ENCODE measurements around the gene NLGN4X.
A peak's percentile ranks its signal among the peaks of the same experiment; 100 is the strongest.

The NLGN4X gene

GRCh38 chrX:6095469-6095868, 133.2 kb downstream of the NLGN4X start:
- Histone ChIP-seq H3K9ac (ENCODE audit: low read depth, low read length) (no peak overlapping the region), H3K4me1 (ENCODE audit: insufficient read depth, low read length) (no peaks in the 10 kb centered on the region; the same call in 1 of the 2 replicates), H3K9me3 (ENCODE audit: control insufficient read depth, insufficient read depth, low read length) (no peaks in the 10 kb centered on the region), H3K36me3 (ENCODE audit: insufficient read depth, low read length) (no peaks in the 10 kb centered on the region)

GRCh38 chrX:6074532-6074931, 154.1 kb downstream of the NLGN4X start:
- H3K4me1 ChIP-seq (ENCODE audit: insufficient read depth, low read length) = no peaks in the 10 kb centered on the region
- no peak overlapping the region for H3K9ac ChIP-seq (ENCODE audit: low read depth, low read length)
- H3K9me3 ChIP-seq (ENCODE audit: control insufficient read depth, insufficient read depth, low read length) = no peaks in the 10 kb centered on the region
- no peaks in the 10 kb centered on the region for H3K36me3 ChIP-seq (ENCODE audit: insufficient read depth, low read length)

- H3K9me3 ChIP-seq (ENCODE audit: control insufficient read depth, insufficient read depth, low read length) = no peaks in the 10 kb centered on the region
- no peaks in the 10 kb centered on the region for H3K4me1 ChIP-seq (ENCODE audit: insufficient read depth, low read length)
- H3K9ac ChIP-seq (ENCODE audit: low read depth, low read length) = no peak overlapping the region
- H3K36me3 ChIP-seq (ENCODE audit: insufficient read depth, low read length) = no peaks in the 10 kb centered on the region
Measured at GRCh38 chrX:6071731-6072130, 156.9 kb downstream of the NLGN4X start.

GRCh38 chrX:6067600-6067999, 161.1 kb downstream of the NLGN4X start:
- Histone ChIP-seq H3K36me3 (ENCODE audit: insufficient read depth, low read length) (no peaks in the 10 kb centered on the region), H3K9ac (ENCODE audit: low read depth, low read length) (no peak overlapping the region), H3K4me1 (ENCODE audit: insufficient read depth, low read length) (no peaks in the 10 kb centered on the region), H3K9me3 (ENCODE audit: control insufficient read depth, insufficient read depth, low read length) (peaks cover 3% of the 10 kb centered on the region; the same call in 1 of the 2 replicates)

GRCh38 chrX:6053141-6053540, 175.5 kb downstream of the NLGN4X start:
- Histone ChIP-seq H3K9ac (ENCODE audit: low read depth, low read length) (no peak overlapping the region), H3K4me1 (ENCODE audit: insufficient read depth, low read length) (no peaks in the 10 kb centered on the region), H3K9me3 (ENCODE audit: control insufficient read depth, insufficient read depth, low read length) (no peaks in the 10 kb centered on the region), H3K36me3 (ENCODE audit: insufficient read depth, low read length) (no peaks in the 10 kb centered on the region)

- Histone ChIP-seq H3K36me3 (ENCODE audit: insufficient read depth, low read length) (no peaks in the 10 kb centered on the region), H3K4me1 (ENCODE audit: insufficient read depth, low read length) (no peaks in the 10 kb centered on the region), H3K9me3 (ENCODE audit: control insufficient read depth, insufficient read depth, low read length) (no peaks in the 10 kb centered on the region), H3K9ac (ENCODE audit: low read depth, low read length) (no peak overlapping the region)
Measured at GRCh38 chrX:6052111-6052745, 176.4 kb downstream of the NLGN4X start.

GRCh38 chrX:6049132-6049531, 179.5 kb downstream of the NLGN4X start:
- Histone ChIP-seq H3K36me3 (ENCODE audit: insufficient read depth, low read length) (no peaks in the 10 kb centered on the region), H3K9ac (ENCODE audit: low read depth, low read length) (no peak overlapping the region), H3K4me1 (ENCODE audit: insufficient read depth, low read length) (no peaks in the 10 kb centered on the region), H3K9me3 (ENCODE audit: control insufficient read depth, insufficient read depth, low read length) (no peaks in the 10 kb centered on the region)

GRCh38 chrX:6041630-6042029, 187.0 kb downstream of the NLGN4X start:
- Histone ChIP-seq H3K9ac (ENCODE audit: low read depth, low read length) (no peak overlapping the region), H3K9me3 (ENCODE audit: control insufficient read depth, insufficient read depth, low read length) (peaks cover 3% of the 10 kb centered on the region; the same call in 1 of the 2 replicates), H3K4me1 (ENCODE audit: insufficient read depth, low read length) (no peaks in the 10 kb centered on the region), H3K36me3 (ENCODE audit: insufficient read depth, low read length) (no peaks in the 10 kb centered on the region; the same call in 1 of the 2 replicates)

- Histone ChIP-seq H3K9me3 (ENCODE audit: control insufficient read depth, insufficient read depth, low read length) (peaks cover 2% of the 10 kb centered on the region; the same call in 1 of the 2 replicates), H3K9ac (ENCODE audit: low read depth, low read length) (no peak overlapping the region), H3K4me1 (ENCODE audit: insufficient read depth, low read length) (peaks cover 30% of the 10 kb centered on the region), H3K36me3 (ENCODE audit: insufficient read depth, low read length) (no peaks in the 10 kb centered on the region; the same call in 1 of the 2 replicates)
Measured at GRCh38 chrX:6029014-6029413, 199.7 kb downstream of the NLGN4X start.

GRCh38 chrX:6026980-6027379, 201.7 kb downstream of the NLGN4X start:
- Histone ChIP-seq H3K9ac (ENCODE audit: low read depth, low read length) (peak overlapping the region; percentile 7; the same call in 1 of the 2 replicates), H3K9me3 (ENCODE audit: control insufficient read depth, insufficient read depth, low read length) (peaks cover 2% of the 10 kb centered on the region; the same call in 1 of the 2 replicates), H3K4me1 (ENCODE audit: insufficient read depth, low read length) (peaks cover 35% of the 10 kb centered on the region), H3K36me3 (ENCODE audit: insufficient read depth, low read length) (no peaks in the 10 kb centered on the region; the same call in 1 of the 2 replicates)

GRCh38 chrX:6026429-6026828, 202.2 kb downstream of the NLGN4X start:
- no peaks in the 10 kb centered on the region; the same call in 1 of the 2 replicates for H3K36me3 ChIP-seq (ENCODE audit: insufficient read depth, low read length)
- 0 out of 2 replicates have a peak overlapping the region, but pooled peaks have one; percentile 17 for H3K9ac ChIP-seq (ENCODE audit: low read depth, low read length)
- peaks cover 2% of the 10 kb centered on the region; the same call in 1 of the 2 replicates for H3K9me3 ChIP-seq (ENCODE audit: control insufficient read depth, insufficient read depth, low read length)
- peaks cover 35% of the 10 kb centered on the region for H3K4me1 ChIP-seq (ENCODE audit: insufficient read depth, low read length)

GRCh38 chrX:6024204-6024603, 204.5 kb downstream of the NLGN4X start:
- Histone ChIP-seq H3K4me1 (ENCODE audit: insufficient read depth, low read length) (peaks cover 34% of the 10 kb centered on the region), H3K9me3 (ENCODE audit: control insufficient read depth, insufficient read depth, low read length) (peaks cover 2% of the 10 kb centered on the region; the same call in 1 of the 2 replicates), H3K36me3 (ENCODE audit: insufficient read depth, low read length) (no peaks in the 10 kb centered on the region), H3K9ac (ENCODE audit: low read depth, low read length) (no peak overlapping the region)

GRCh38 chrX:6021316-6022091, 207.2 kb downstream of the NLGN4X start:
- Histone ChIP-seq H3K9me3 (ENCODE audit: control insufficient read depth, insufficient read depth, low read length) (no peaks in the 10 kb centered on the region), H3K4me1 (ENCODE audit: insufficient read depth, low read length) (peaks cover 28% of the 10 kb centered on the region; the same call in 1 of the 2 replicates), H3K36me3 (ENCODE audit: insufficient read depth, low read length) (no peaks in the 10 kb centered on the region), H3K9ac (ENCODE audit: low read depth, low read length) (no peak overlapping the region)

- H3K9ac ChIP-seq (ENCODE audit: low read depth, low read length) = no peak overlapping the region
- H3K9me3 ChIP-seq (ENCODE audit: control insufficient read depth, insufficient read depth, low read length) = no peaks in the 10 kb centered on the region
- H3K36me3 ChIP-seq (ENCODE audit: insufficient read depth, low read length) = no peaks in the 10 kb centered on the region
Measured at GRCh38 chrX:6019076-6019475, 209.6 kb downstream of the NLGN4X start.

GRCh38 chrX:6015423-6015822, 213.2 kb downstream of the NLGN4X start:
- H3K4me1 ChIP-seq (ENCODE audit: insufficient read depth, low read length) = no peaks in the 10 kb centered on the region
- H3K36me3 ChIP-seq (ENCODE audit: insufficient read depth, low read length) = no peaks in the 10 kb centered on the region
- H3K9ac ChIP-seq (ENCODE audit: low read depth, low read length) = no peak overlapping the region
- no peaks in the 10 kb centered on the region for H3K9me3 ChIP-seq (ENCODE audit: control insufficient read depth, insufficient read depth, low read length)

More at GRCh38 chrX:6019076-6019475, 209.6 kb downstream of the NLGN4X start:
- peaks cover 10% of the 10 kb centered on the region; the same call in 1 of the 2 replicates for H3K4me1 ChIP-seq (ENCODE audit: insufficient read depth, low read length)
